Hepatocyte (in vitro differentiated cells): Measurements from ENCODE around the gene SLC5A5.

Experiments
- EZH2 ChIP-seq: fragments of 200-600 bp; sonication (generic); IDR thresholded peaks from 2 replicates; pipeline ENCODE4 v1.6.1; 2016; ENCODE audit warnings: antibody characterized with exemption, mild to moderate bottlenecking, borderline replicate concordance
- EZH2phosphoT487 ChIP-seq: fragments of 200-600 bp; sonication (generic); IDR thresholded peaks from one replicate; pipeline ENCODE4 v1.6.1; 2018; ENCODE audit warnings: antibody characterized with exemption, mild to moderate bottlenecking, low read depth, moderate library complexity; ENCODE audit not compliant: unreplicated experiment, severe bottlenecking
- TF ChIP-seq, protein P1 (sequence below): fragments of 200-600 bp; sonication (generic); IDR thresholded peaks from 2 replicates; pipeline ENCODE4 v1.5.1; 2016; ENCODE audit warnings: antibody characterized with exemption, mild to moderate bottlenecking; ENCODE audit not compliant: poor library complexity

- TF ChIP-seq EZH2 = no peak
- TF ChIP-seq, protein P1, sequence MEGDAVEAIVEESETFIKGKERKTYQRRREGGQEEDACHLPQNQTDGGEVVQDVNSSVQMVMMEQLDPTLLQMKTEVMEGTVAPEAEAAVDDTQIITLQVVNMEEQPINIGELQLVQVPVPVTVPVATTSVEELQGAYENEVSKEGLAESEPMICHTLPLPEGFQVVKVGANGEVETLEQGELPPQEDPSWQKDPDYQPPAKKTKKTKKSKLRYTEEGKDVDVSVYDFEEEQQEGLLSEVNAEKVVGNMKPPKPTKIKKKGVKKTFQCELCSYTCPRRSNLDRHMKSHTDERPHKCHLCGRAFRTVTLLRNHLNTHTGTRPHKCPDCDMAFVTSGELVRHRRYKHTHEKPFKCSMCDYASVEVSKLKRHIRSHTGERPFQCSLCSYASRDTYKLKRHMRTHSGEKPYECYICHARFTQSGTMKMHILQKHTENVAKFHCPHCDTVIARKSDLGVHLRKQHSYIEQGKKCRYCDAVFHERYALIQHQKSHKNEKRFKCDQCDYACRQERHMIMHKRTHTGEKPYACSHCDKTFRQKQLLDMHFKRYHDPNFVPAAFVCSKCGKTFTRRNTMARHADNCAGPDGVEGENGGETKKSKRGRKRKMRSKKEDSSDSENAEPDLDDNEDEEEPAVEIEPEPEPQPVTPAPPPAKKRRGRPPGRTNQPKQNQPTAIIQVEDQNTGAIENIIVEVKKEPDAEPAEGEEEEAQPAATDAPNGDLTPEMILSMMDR = no peak
- no peak for TF ChIP-seq EZH2phosphoT487
These were observed 6.0 kb downstream of the SLC5A5 start for GRCh38 chr19:17877696-17878095.
